LNCAP (cell line): ENCODE measurements around the gene OR52I1.

ENCODE experiments used
- CTCF ChIP-seq: fragments of 450-650 bp; IDR thresholded peaks from 2 replicates; pipeline ENCODE4 v1.5.1; 2017; ENCODE audit warnings: mild to moderate bottlenecking

The OR52I1 gene

GRCh38 chr11:4593739-4594138 lies at the start of gene OR52I1:
TSS of gene OR52I1 (plus strand) at chr11:4594039. CDS start at chr11:4594039, 0 bp downstream.
- TF ChIP-seq CTCF: no peak

- no peak for TF ChIP-seq CTCF
Observed at GRCh38 chr11:4544891-4545290, 48.9 kb upstream of the OR52I1 start, which contains the start of gene OR52M1. TSS of gene OR52M1 (plus strand) at chr11:4545191. CDS start at chr11:4545191, 0 bp downstream.

DNA sequence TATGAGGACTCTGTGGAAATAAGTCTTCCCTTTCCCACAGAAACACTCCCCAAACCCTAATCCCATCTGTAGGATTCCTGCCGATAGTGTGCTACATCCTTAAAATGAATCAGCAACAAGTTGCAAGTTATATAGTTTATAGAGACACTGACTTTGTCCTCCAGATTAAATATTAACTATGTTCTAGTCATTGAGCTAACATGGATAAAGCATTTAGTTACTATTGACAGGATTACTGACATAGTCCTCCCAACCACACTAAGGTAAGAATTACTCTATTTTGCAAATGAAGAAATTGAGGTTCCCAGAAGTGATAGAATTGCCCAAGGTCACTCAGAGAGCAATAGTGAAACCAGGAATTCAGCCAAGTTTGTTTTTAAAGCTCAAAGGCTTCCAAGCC lies 47.0 kb upstream of the OR52I1 start:
- no peak for TF ChIP-seq CTCF

DNA sequence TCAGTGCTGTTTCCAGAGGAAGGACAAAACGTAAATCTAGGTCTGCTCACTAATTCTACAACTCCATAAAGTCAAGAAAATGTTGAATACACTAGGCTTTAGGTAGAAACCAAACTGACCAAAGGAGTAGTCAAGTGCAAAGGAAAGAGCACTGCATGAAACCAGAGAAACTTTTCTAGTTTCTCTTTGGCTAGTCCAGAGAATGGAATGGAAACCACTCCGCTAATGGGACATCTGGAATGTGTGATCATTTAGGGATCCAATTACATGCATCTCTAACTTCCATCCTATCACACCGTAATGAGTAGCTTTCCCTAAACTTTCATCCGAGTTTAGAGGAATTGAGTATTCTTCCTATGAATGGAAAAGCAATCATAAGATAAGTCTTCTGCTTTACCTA lies 46.4 kb upstream of the OR52I1 start:
- TF ChIP-seq CTCF: no peak

- TF ChIP-seq CTCF: peak; percentile 59
Observed at GRCh38 chr11:4551346-4551979, 42.4 kb upstream of the OR52I1 start.

DNA sequence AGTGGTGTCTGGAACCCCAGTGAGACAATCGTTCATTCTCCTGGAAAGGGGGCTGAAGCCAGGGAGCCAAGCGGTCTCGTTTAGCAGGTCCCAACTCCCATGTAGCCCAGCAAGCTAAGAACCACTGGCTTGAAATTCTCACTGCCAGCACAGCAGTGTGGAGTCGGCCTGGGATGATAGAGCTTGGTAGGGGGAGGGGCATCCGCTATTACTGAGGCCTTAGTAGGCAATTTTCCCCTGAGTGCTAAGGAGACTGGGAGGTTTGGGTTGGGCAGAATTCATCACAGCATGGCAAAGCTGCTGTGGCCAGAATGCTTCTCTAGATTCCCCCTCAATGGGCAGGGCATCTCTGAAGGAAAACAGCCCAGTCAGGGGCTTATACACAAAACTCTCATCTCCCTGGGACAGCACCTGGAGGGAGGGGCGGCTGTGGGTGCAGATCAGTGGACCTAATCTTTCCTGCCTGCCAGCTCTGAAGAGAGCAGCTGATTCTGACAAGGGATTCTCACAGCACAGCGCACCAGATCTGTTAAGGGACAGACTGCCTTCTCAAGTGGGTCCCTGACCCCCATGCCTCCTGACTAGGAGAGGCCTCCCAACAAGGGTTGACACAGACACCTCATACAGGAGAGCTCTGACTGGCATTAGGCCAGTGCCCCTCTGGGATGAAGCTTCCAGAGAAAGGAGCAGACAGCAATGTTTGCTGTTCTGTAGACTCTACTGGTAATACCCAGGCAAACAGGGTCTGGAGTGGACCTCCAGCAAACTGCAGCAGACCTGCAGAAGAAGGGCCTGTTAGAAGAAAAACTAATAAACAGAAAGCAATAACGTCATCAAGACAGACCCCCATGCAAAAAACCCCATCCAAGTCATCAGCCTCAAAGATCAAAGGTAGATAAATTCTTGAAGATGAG lies 34.1 kb upstream of the OR52I1 start:
- no peak for TF ChIP-seq CTCF

DNA sequence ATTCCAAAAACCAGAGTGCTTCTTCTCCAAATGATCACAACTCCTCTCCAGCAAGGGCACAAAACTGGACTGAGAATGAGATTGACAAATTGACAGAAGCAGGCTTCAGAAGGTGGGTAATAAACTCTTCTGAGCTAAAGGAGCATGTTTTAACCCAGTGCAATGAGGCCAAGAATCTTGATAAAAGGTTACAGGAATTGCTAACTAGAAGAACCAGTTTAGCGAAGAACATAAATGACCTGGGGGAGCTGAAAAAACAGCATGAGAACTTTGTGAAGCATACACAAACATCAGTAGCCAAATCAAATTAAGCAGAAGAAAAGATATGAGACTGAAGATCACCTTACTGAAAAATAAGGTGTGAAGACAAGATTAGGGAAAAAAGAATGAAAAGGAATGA lies 33.4 kb upstream of the OR52I1 start:
- TF ChIP-seq CTCF: no peak
